DMS153 (cell line): ENCODE results near the gene NUFIP2.
"Not testable (repeated sequence)": the region's sequence is repeated elsewhere in the genome, so short reads cannot be mapped to it uniquely, and the experiment has no call there.

Source experiments
- DNase-seq: peaks from one replicate; lab custom pipeline; 2025; lab: John Stamatoyannopoulos, UW

NUFIP2 gene

GRCh38 chr17:29293890-29294579 lies at the start of gene NUFIP2:
Gene NUFIP2, minus strand, starts transcription at chr17:29294148. Its CDS starts 89 bp downstream, at chr17:29294059.
- peak; percentile 99 for DNase-seq

GRCh38 chr17:29342158-29342765 lies 48.3 kb upstream of the NUFIP2 start:
- no peak for DNase-seq

- DNase-seq: no peak
Measured at GRCh38 chr17:29341726-29342125, 47.8 kb upstream of the NUFIP2 start.

- DNase-seq: not testable (repeated sequence)
Measured at GRCh38 chr17:29339016-29339415, 45.1 kb upstream of the NUFIP2 start.

- no peak for DNase-seq
Measured at GRCh38 chr17:29331708-29332085, 37.7 kb upstream of the NUFIP2 start.

- no peak for DNase-seq
Measured at GRCh38 chr17:29331075-29331707, 37.2 kb upstream of the NUFIP2 start.

GRCh38 chr17:29327412-29327811 lies 33.5 kb upstream of the NUFIP2 start:
- DNase-seq: no peak

- DNase-seq: no peak
Measured at GRCh38 chr17:29326023-29326813, 32.3 kb upstream of the NUFIP2 start.

GRCh38 chr17:29322363-29322762 lies 28.4 kb upstream of the NUFIP2 start:
- DNase-seq: no peak

GRCh38 chr17:29303386-29303785 lies 9.4 kb upstream of the NUFIP2 start:
- no peak for DNase-seq

GRCh38 chr17:29299031-29299430 lies 5.1 kb upstream of the NUFIP2 start:
- DNase-seq: no peak

GRCh38 chr17:29295420-29295819 lies 1.5 kb upstream of the NUFIP2 start:
- DNase-seq: no peak

- DNase-seq: no peak
Measured at GRCh38 chr17:29294580-29294900, 592 bp upstream of the NUFIP2 start.

- DNase-seq: peak; percentile 58
Measured at GRCh38 chr17:29292992-29293889, 707 bp downstream of the NUFIP2 start.

GRCh38 chr17:29292071-29292991 lies 1.6 kb downstream of the NUFIP2 start:
- DNase-seq: no peak

GRCh38 chr17:29291163-29291752 lies 2.7 kb downstream of the NUFIP2 start:
- DNase-seq: peak; percentile 42

GRCh38 chr17:29289852-29290251 lies 4.1 kb downstream of the NUFIP2 start:
- DNase-seq: no peak

- DNase-seq: no peak
Measured at GRCh38 chr17:29283961-29284360, 10.0 kb downstream of the NUFIP2 start.

- no peak for DNase-seq
Measured at GRCh38 chr17:29283496-29283895, 10.5 kb downstream of the NUFIP2 start.

- no peak for DNase-seq
Measured at GRCh38 chr17:29279397-29280070, 14.4 kb downstream of the NUFIP2 start.
